Gastrocnemius medialis (tissue), 4 donors: Measurements from ENCODE around the gene CACNA1D. TPM values are rescaled to one million over a fixed set of nuclear protein-coding genes. Genes with fewer than 3 reads are reported as not detected.

Experiments
- ATAC-seq, 2 donors: fragments of 150-250 bp; one replicate each; pipeline ENCODE4 v1.9.1; 2016
- DNase-seq, 2 donors: peaks; one replicate each; pipeline ENCODE4 v3.0.0-alpha.2; 2019
- H3K27ac ChIP-seq, 4 donors: fragments of 200-600 bp; sonication (generic); 1 replicate in 1 of 4; 2 replicates in 3 of 4; pipeline ENCODE4 v1.5.1; 2016 to 2018; ENCODE audit warnings: mild to moderate bottlenecking in 2 of 4, moderate library complexity in 1 of 4
- H3K27me3 ChIP-seq, 3 donors: fragments of 200-600 bp; sonication (generic) in 2 of 3; 1 replicate in 1 of 3; 2 replicates in 2 of 3; pipeline versions ENCODE4 v1.5.1 to v1.6.0; 2016 to 2019; ENCODE audit warnings: mild to moderate bottlenecking in 1 of 3, moderate library complexity in 1 of 3
- H3K36me3 ChIP-seq, 2 donors: fragments of 200-600 bp; sonication (generic) in 1 of 2; one replicate each; pipeline ENCODE4 v1.5.1; 2017 to 2018
- H3K4me1 ChIP-seq, 2 donors: fragments of 200-600 bp; sonication (generic) in 1 of 2; one replicate each; pipeline ENCODE4 v1.5.1; 2016 to 2017; ENCODE audit warnings: mild to moderate bottlenecking in 2 of 2
- H3K4me3 ChIP-seq, 4 donors: fragments of 200-600 bp; sonication (generic) in 3 of 4; 1 replicate in 1 of 4; 2 replicates in 3 of 4; pipeline ENCODE4 v1.5.1; 2016 to 2019; ENCODE audit warnings: mild to moderate bottlenecking in 2 of 4
- H3K9me3 ChIP-seq, 3 donors: fragments of 200-600 bp; sonication (generic) in 2 of 3; 1 replicate in 1 of 3; 2 replicates in 2 of 3; pipeline ENCODE4 v1.5.1; 2016 to 2019
- CTCF ChIP-seq, 5 experiments: fragments of 450-650 bp in 3 of 5; fragments of 200-600 bp in 2 of 5; sonication (generic) in 2 of 5; IDR thresholded peaks in 4 of 5; conservative IDR thresholded peaks in 1 of 5; 1 replicate in 4 of 5; 2 replicates in 1 of 5; pipeline ENCODE4 v1.5.1; 2016 to 2019; ENCODE audit warnings: antibody characterized with exemption in 5 of 5, mild to moderate bottlenecking in 3 of 5, moderate library complexity in 3 of 5
- POLR2A ChIP-seq, 2 donors: fragments of 450-650 bp; IDR thresholded peaks; one replicate each; pipeline ENCODE4 v1.6.1; 2017; ENCODE audit warnings: antibody characterized with exemption in 2 of 2, mild to moderate bottlenecking in 2 of 2, moderate library complexity in 2 of 2
- in situ Hi-C, 4 donors: fragments of 200-750 bp; cut with MboI; loops; one replicate each; pipeline versions ENCODE4 v1.15.0 to v1.8.0; 2017; ENCODE audit warnings: low sequenced_read_pairs in 4 of 4
- intact Hi-C: fragments of 100-400 bp; cut with DNase I; formaldehyde crosslinking; loops from one replicate; pipeline ENCODE4 v1.15.1; 2023; ENCODE audit warnings: low total_unique reads
- total RNA-seq, 4 donors: library from RNA; depleted of rRNA; stranded (reverse); fragments of >200 nt; gene quantifications; one replicate each; pipeline versions ENCODE4 v1.1.0 to v1.2.3, GENCODE V29; 2016

CACNA1D gene
- total RNA-seq, 4 donors from 2014 or later, result 0.18 to 0.34 TPM; not detected in 2

GRCh38 chr3:53588122-53588521 lies 93.7 kb downstream of the CACNA1D start:
- in situ Hi-C loops, result no loop called here
- no peak overlapping the region for H3K4me3 ChIP-seq
- H3K9me3 ChIP-seq, result no peaks in the 10 kb centered on the region
- ATAC-seq (no peak), DNase-seq (no peak)
- intact Hi-C loops, result no loop called here
- H3K36me3 ChIP-seq, result no peaks in the 10 kb centered on the region
- no peaks in the 10 kb centered on the region for H3K27me3 ChIP-seq
- TF ChIP-seq POLR2A (IDR thresholded peaks at IDR 0.05) (no peak), CTCF (IDR thresholded peaks at IDR 0.05 in 4 of 5, conservative IDR thresholded peaks at IDR 0.05 in 1 of 5) (no peak)
- no peaks in the 10 kb centered on the region for H3K4me1 ChIP-seq
- no peak overlapping the region for H3K27ac ChIP-seq

- H3K4me1 ChIP-seq, result no peaks in the 10 kb centered on the region
- ATAC-seq, result no peak
- H3K27me3 ChIP-seq, result no peaks in the 10 kb centered on the region
- in situ Hi-C loops (no loop called here), intact Hi-C loops (no loop called here)
- no peak for TF ChIP-seq POLR2A (IDR thresholded peaks at IDR 0.05)
- no peak for TF ChIP-seq CTCF (IDR thresholded peaks at IDR 0.05 in 4 of 5, conservative IDR thresholded peaks at IDR 0.05 in 1 of 5)
- DNase-seq, result no peak
- H3K9me3 ChIP-seq, result no peaks in the 10 kb centered on the region
- no peaks in the 10 kb centered on the region for H3K36me3 ChIP-seq
- no peak overlapping the region for H3K27ac ChIP-seq
- H3K4me3 ChIP-seq, result no peak overlapping the region
Observed at GRCh38 chr3:53589201-53589600, 94.8 kb downstream of the CACNA1D start.

GRCh38 chr3:53589806-53590205 lies 95.4 kb downstream of the CACNA1D start:
- no peak for ATAC-seq
- intact Hi-C loops, result no loop called here

GRCh38 chr3:53590606-53591005 lies 96.2 kb downstream of the CACNA1D start:
- intact Hi-C loops, result no loop called here

More at GRCh38 chr3:53589806-53590205, 95.4 kb downstream of the CACNA1D start:
- DNase-seq, result no peak
- TF ChIP-seq POLR2A (IDR thresholded peaks at IDR 0.05) (no peak), CTCF (IDR thresholded peaks at IDR 0.05 in 4 of 5, conservative IDR thresholded peaks at IDR 0.05 in 1 of 5) (no peak)
- Histone ChIP-seq H3K4me3 (no peak overlapping the region), H3K4me1 (no peaks in the 10 kb centered on the region), H3K36me3 (no peaks in the 10 kb centered on the region), H3K27me3 (no peaks in the 10 kb centered on the region), H3K27ac (no peak overlapping the region), H3K9me3 (no peaks in the 10 kb centered on the region)
- in situ Hi-C loops, result no loop called here

More at GRCh38 chr3:53590606-53591005, 96.2 kb downstream of the CACNA1D start:
- no peaks in the 10 kb centered on the region for H3K27me3 ChIP-seq
- ATAC-seq (no peak), DNase-seq (no peak)
- no peak overlapping the region for H3K4me3 ChIP-seq
- H3K9me3 ChIP-seq, result no peaks in the 10 kb centered on the region
- H3K36me3 ChIP-seq, result no peaks in the 10 kb centered on the region
- TF ChIP-seq POLR2A (IDR thresholded peaks at IDR 0.05) (no peak), CTCF (IDR thresholded peaks at IDR 0.05 in 4 of 5, conservative IDR thresholded peaks at IDR 0.05 in 1 of 5) (no peak)
- in situ Hi-C loops, result no loop called here
- H3K4me1 ChIP-seq, result no peaks in the 10 kb centered on the region
- no peak overlapping the region for H3K27ac ChIP-seq
